K562 (cell line): ENCODE results near the gene C9orf153. TPM values are rescaled to one million over a fixed set of nuclear protein-coding genes. Genes with fewer than 3 reads are reported as not detected.

Experiments
- ATAC-seq: fragments of 200-7000 bp; cut with Tn5 transposase; 3 replicates; pipeline ENCODE4 v1.9.1; 2020; ENCODE audit warnings: moderate library complexity
- BruUV-seq: library from RNA; stranded (reverse); fragments of 400-500 nt; replicated peaks from 2 replicates; lab custom pipeline; 2021; lab: Mats Ljungman, UMichigan
- CTCF ChIA-PET: fragments of 300-600 bp; formaldehyde crosslinking; extraction: SDS; loops from one replicate; lab custom pipeline; 2021; ENCODE audit warnings: low intra/inter-chr PET ratio; lab: Yijun Ruan, JAX
- POLR2A ChIA-PET: fragments of 300-600, 350-650 bp; sonication (Branson Sonifier 250); formaldehyde crosslinking; extraction: SDS; loops from one replicate; lab custom pipeline; 2021; ENCODE audit warnings: antibody characterized with exemption, inconsistent platforms; lab: Yijun Ruan, JAX
- DNase-seq, 4 experiments: peaks; one replicate each; pipeline versions ENCODE4 v3.0.0 to v3.0.0-alpha.2; 2011 to 2018; ENCODE audit warnings: low spot score in 3 of 4, mixed read lengths in 3 of 4; ENCODE audit errors: extremely low read depth in 1 of 4
- FAIRE-seq: peaks from 2 replicates; lab custom pipeline; 2011; peaks lifted over from hg19 to GRCh38; lab: Jason Lieb, UNC
- H2AFZ ChIP-seq: 2 replicates; pipeline ENCODE4 v1.6.0; 2011; ENCODE audit warnings: low read depth, low read length, control low read depth, inconsistent platforms
- H3K27ac ChIP-seq: fragments of 200-600 bp; 3 replicates; pipeline ENCODE4 v1.8.0; 2011; ENCODE audit warnings: low read depth, mild to moderate bottlenecking, control low read depth, inconsistent platforms, low read length, moderate library complexity, mixed read lengths; ENCODE audit errors: extremely low read depth
- H3K27me3 ChIP-seq, 2 experiments: fragments of 300-600 bp in 1 of 2; 2 replicates in 1 of 2; 3 replicates in 1 of 2; pipeline versions ENCODE4 v1.6.0 to v1.8.0; 2011; ENCODE audit warnings: inconsistent platforms in 2 of 2, low read length in 2 of 2, mild to moderate bottlenecking in 1 of 2, mixed read lengths in 1 of 2, moderate library complexity in 1 of 2; ENCODE audit not compliant: control insufficient read depth in 2 of 2, insufficient read depth in 2 of 2
- H3K36me3 ChIP-seq: fragments of 300-600 bp; 3 replicates; pipeline ENCODE4 v1.8.0; 2011; ENCODE audit warnings: mild to moderate bottlenecking, low read length, inconsistent platforms; ENCODE audit not compliant: control insufficient read depth, insufficient read depth
- H3K4me1 ChIP-seq, 2 experiments: fragments of 200-600 bp in 1 of 2; replicated peaks in 1 of 2; 2 replicates in 1 of 2; 3 replicates in 1 of 2; pipeline versions ENCODE4 v1.5.1 to v1.8.0; 2011; ENCODE audit warnings: inconsistent platforms in 2 of 2, low read length in 2 of 2, mild to moderate bottlenecking in 1 of 2, mixed read lengths in 1 of 2, moderate library complexity in 1 of 2; ENCODE audit not compliant: control insufficient read depth in 2 of 2, insufficient read depth in 2 of 2
- H3K4me2 ChIP-seq: 2 replicates; pipeline ENCODE4 v1.6.1; 2011; ENCODE audit warnings: low read length, control low read depth, inconsistent platforms, mixed read lengths; ENCODE audit not compliant: insufficient read depth
- H3K4me3 ChIP-seq: fragments of 200-600 bp; sonication (generic), shearing (Covaris generic); 2 replicates; pipeline ENCODE4 v1.5.1; 2016; ENCODE audit warnings: control low read depth, inconsistent platforms
- H3K79me2 ChIP-seq: fragments of 200-600 bp; 3 replicates; pipeline ENCODE4 v1.8.0; 2011; ENCODE audit warnings: low read length, inconsistent platforms; ENCODE audit not compliant: control insufficient read depth, insufficient read depth
- H3K9ac ChIP-seq, 2 experiments: 2 replicates each; pipeline versions ENCODE4 v1.6.0 to v1.6.1; 2011; ENCODE audit warnings: low read depth in 2 of 2, low read length in 2 of 2, control low read depth in 1 of 2, inconsistent platforms in 1 of 2, mild to moderate bottlenecking in 1 of 2, mixed read lengths in 1 of 2; ENCODE audit not compliant: insufficient read depth in 1 of 2
- H3K9me1 ChIP-seq: one replicate; pipeline ENCODE4 v1.6.0; 2011; ENCODE audit warnings: inconsistent platforms, mild to moderate bottlenecking, low read length, moderate library complexity; ENCODE audit not compliant: control insufficient read depth, insufficient read depth
- H3K9me3 ChIP-seq: replicated peaks from 2 replicates; pipeline ENCODE4 v1.5.1; 2011; ENCODE audit warnings: low read depth, low read length, inconsistent platforms; ENCODE audit not compliant: control insufficient read depth, insufficient read depth
- H4K20me1 ChIP-seq: replicated peaks from 2 replicates; pipeline ENCODE4 v1.6.1; 2011; ENCODE audit warnings: low read length, inconsistent platforms, mixed read lengths; ENCODE audit not compliant: control insufficient read depth, insufficient read depth
- EGR1 ChIP-seq: fragments of 450-650 bp; conservative IDR thresholded peaks from 2 replicates; pipeline ENCODE4 v1.6.1; 2017; ENCODE audit warnings: mild to moderate bottlenecking
- ETV1 ChIP-seq: fragments of 450-650 bp; conservative IDR thresholded peaks from 2 replicates; pipeline ENCODE4 v1.6.1; 2016; ENCODE audit warnings: missing genetic modification characterization, control low read depth, low read depth, missing compliant biosample characterization
- HDAC1 ChIP-seq, 2 experiments: fragments of 450-650 bp; IDR thresholded peaks; 2 replicates each; pipeline ENCODE4 v1.6.1; 2016 to 2017; ENCODE audit warnings: inconsistent platforms in 1 of 2, mild to moderate bottlenecking in 1 of 2, moderate library complexity in 1 of 2
- HNRNPLL ChIP-seq: fragments of 200-400 bp; formaldehyde crosslinking; IDR thresholded peaks from 2 replicates; pipeline ENCODE4 v1.6.1; 2017; ENCODE audit warnings: low read length, low read depth, mild to moderate bottlenecking; ENCODE audit not compliant: poor library complexity, severe bottlenecking
- KAT8 ChIP-seq: fragments of 450-650 bp; IDR thresholded peaks from 2 replicates; pipeline ENCODE4 v1.6.1; 2016; ENCODE audit warnings: low read depth, mild to moderate bottlenecking
- MBD2 ChIP-seq: sonication (generic); IDR thresholded peaks from 2 replicates; pipeline ENCODE4 v1.6.1; 2016; ENCODE audit warnings: low read depth, borderline replicate concordance
- NFE2L1 ChIP-seq: fragments of 450-650 bp; IDR thresholded peaks from 2 replicates; pipeline ENCODE4 v1.6.1; 2016; ENCODE audit warnings: missing genetic modification characterization, low read depth, mild to moderate bottlenecking, missing compliant biosample characterization, moderate library complexity, borderline replicate concordance
- PRPF4 ChIP-seq: fragments of 200-400 bp; formaldehyde crosslinking; IDR thresholded peaks from one replicate; pipeline ENCODE4 v1.6.1; 2017; ENCODE audit warnings: low read length, low read depth, mild to moderate bottlenecking; ENCODE audit not compliant: insufficient read depth, poor library complexity, severe bottlenecking
- WGBS: fragments of 100-300 bp; shearing (Covaris generic); methylation state at CpG from one replicate; pipeline ENCODE4 v1.1.6; 2016; ENCODE audit warnings: low coverage, mixed read lengths; ENCODE audit not compliant: insufficient coverage; ENCODE audit errors: missing lambda C conversion rate; 5-methylcytosine and 5-hydroxymethylcytosine counted together
- in situ Hi-C: fragments of 300-500 bp; cut with MboI; formaldehyde crosslinking; loops from 4 replicates; pipeline ENCODE4 v1.15.0; 2018; ENCODE audit warnings: inconsistent platforms, mixed read lengths
- intact Hi-C: fragments of 100-400 bp; cut with micrococcal nuclease; formaldehyde crosslinking; loops from 2 replicates; pipeline ENCODE4 v1.14.2; 2022
- polyA plus RNA-seq, 8 experiments: library from polyadenylated mRNA; depleted of rRNA in 4 of 8; stranded (reverse) in 5 of 8; unstranded in 3 of 8; fragments of >200 nt; fragmentation: Nextera tagmentation in 2 of 8; fragmentation: Illumina TruSeq in 1 of 8; extraction: Ambion mirVana in 2 of 8; extraction: Trizol in 1 of 8; gene quantifications; 2 replicates each; pipeline versions ENCODE4 v1.2.1 to v1.2.3, GENCODE V29; 2011 to 2014; ENCODE audit warnings: inconsistent platforms in 1 of 8, missing spikeins in 1 of 8
- total RNA-seq, 7 experiments: library from RNA; depleted of rRNA in 6 of 7; stranded (reverse); fragments of >200 nt in 6 of 7; fragmentation: Illumina TruSeq in 2 of 7; extraction: Trizol in 2 of 7; gene quantifications; 2 replicates each; pipeline versions ENCODE4 v1.2.1 to v1.2.3, GENCODE V29; 2011 to 2021; ENCODE audit warnings: low replicate concordance in 1 of 7
- TF ChIP-seq, protein P1 (sequence below): sonication (generic); formaldehyde crosslinking; IDR thresholded peaks from 2 replicates; pipeline ENCODE4 v1.8.0; 2022; ENCODE audit warnings: mild to moderate bottlenecking, missing genetic modification reagents

The C9orf153 gene
- total and polyA plus RNA-seq, 9 of the 15 experiments (the other 6 are each of a cell fraction or from before 2014, with no cell fraction given): 0.07 to 1.2 (median 0.11) TPM; not detected in 5

DNA sequence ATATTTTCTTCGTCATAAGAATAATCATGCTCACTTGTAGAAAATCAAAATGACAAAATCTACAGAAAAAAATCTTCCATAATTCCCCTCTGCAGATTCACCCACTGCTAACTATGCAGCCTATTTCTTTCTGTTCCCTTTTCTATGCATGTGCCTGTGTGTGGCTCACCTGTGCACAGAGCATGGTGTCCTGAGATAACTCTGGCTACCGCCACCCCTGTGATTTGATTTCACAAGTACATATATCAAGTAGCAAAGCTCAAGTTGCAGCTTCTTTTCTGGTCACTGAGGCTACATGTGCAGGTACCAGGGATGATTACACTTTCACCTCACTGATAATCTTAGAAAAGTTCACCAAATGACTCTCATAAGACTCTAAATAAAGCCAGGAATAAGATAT lies 41.2 kb upstream of the C9orf153 start:
- H3K9me3 ChIP-seq: no peaks in the 10 kb centered on the region
- WGBS: 87% methylated on average over 2 of the region's 2 CpGs
- no peak overlapping the region for H2AFZ ChIP-seq
- CTCF ChIA-PET: no interaction called here
- H3K36me3 ChIP-seq: peaks cover 76% of the 10 kb centered on the region
- no peak for DNase-seq
- no peak overlapping the region for H3K27ac ChIP-seq
- no TSS peak for BruUV-seq
- intact Hi-C loops: no loop called here
- in situ Hi-C loops: loop anchor here (5.0 kb wide), 1 partner anchor 37 kb away; no protein-coding TSS in a partner anchor
- no peak for FAIRE-seq
- H3K9me1 ChIP-seq: no peaks in the 10 kb centered on the region
- H3K79me2 ChIP-seq: no peaks in the 10 kb centered on the region
- TF ChIP-seq HNRNPLL (no peak), NFE2L1 (tag) (no peak), ETV1 (tag) (no peak), MBD2 (no peak), KAT8 (no peak), PRPF4 (no peak), EGR1 (no peak), HDAC1 (IDR thresholded peaks at IDR 0.05) (no peak)
- TF ChIP-seq, protein P1, sequence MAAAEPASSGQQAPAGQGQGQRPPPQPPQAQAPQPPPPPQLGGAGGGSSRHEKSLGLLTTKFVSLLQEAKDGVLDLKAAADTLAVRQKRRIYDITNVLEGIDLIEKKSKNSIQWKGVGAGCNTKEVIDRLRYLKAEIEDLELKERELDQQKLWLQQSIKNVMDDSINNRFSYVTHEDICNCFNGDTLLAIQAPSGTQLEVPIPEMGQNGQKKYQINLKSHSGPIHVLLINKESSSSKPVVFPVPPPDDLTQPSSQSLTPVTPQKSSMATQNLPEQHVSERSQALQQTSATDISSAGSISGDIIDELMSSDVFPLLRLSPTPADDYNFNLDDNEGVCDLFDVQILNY: no peak
- no peaks in the 10 kb centered on the region for H3K27me3 ChIP-seq
- no peak for ATAC-seq
- H3K4me2 ChIP-seq: no peak overlapping the region
- H3K4me3 ChIP-seq: no peak overlapping the region
- H3K4me1 ChIP-seq: no peaks in the 10 kb centered on the region
- H4K20me1 ChIP-seq: no peaks in the 10 kb centered on the region
- no peak overlapping the region for H3K9ac ChIP-seq
- POLR2A ChIA-PET: no interaction called here
